Glutamatergic neuron (in vitro differentiated cells): Measurements from ENCODE around the gene ACAN. TPM values are rescaled to one million over a fixed set of nuclear protein-coding genes. Genes with fewer than 3 reads are reported as not detected.
"Not testable (repeated sequence)": the region's sequence is repeated elsewhere in the genome, so short reads cannot be mapped to it uniquely, and the experiment has no call there.

Source experiments
- DNase-seq: peaks from one replicate; pipeline ENCODE4 v3.0.0; 2022
- H3K27ac Mint-ChIP-seq: one replicate; pipeline ENCODE4 v1.8.0; 2020; ENCODE audit warnings: mild to moderate bottlenecking, mixed read lengths, inconsistent platforms; ENCODE audit not compliant: unreplicated experiment
- H3K27me3 Mint-ChIP-seq: one replicate; pipeline ENCODE4 v1.8.0; 2020; ENCODE audit warnings: mild to moderate bottlenecking, moderate library complexity, mixed read lengths, inconsistent platforms; ENCODE audit not compliant: unreplicated experiment
- H3K36me3 Mint-ChIP-seq: one replicate; pipeline ENCODE4 v1.8.0; 2020; ENCODE audit warnings: mild to moderate bottlenecking, mixed read lengths, inconsistent platforms; ENCODE audit not compliant: unreplicated experiment
- H3K4me1 Mint-ChIP-seq: one replicate; pipeline ENCODE4 v1.8.0; 2020; ENCODE audit warnings: mild to moderate bottlenecking, low read depth, mixed read lengths, inconsistent platforms; ENCODE audit not compliant: unreplicated experiment
- H3K4me3 Mint-ChIP-seq: one replicate; pipeline ENCODE4 v1.8.0; 2020; ENCODE audit warnings: mild to moderate bottlenecking, mixed read lengths, inconsistent platforms; ENCODE audit not compliant: unreplicated experiment
- H3K9me3 Mint-ChIP-seq: one replicate; pipeline ENCODE4 v1.8.0; 2020; ENCODE audit warnings: mild to moderate bottlenecking, moderate library complexity, mixed read lengths, inconsistent platforms; ENCODE audit not compliant: unreplicated experiment
- CTCF ChIP-seq: fragments of 200-600 bp; sonication (generic); IDR thresholded peaks from one replicate; pipeline ENCODE4 v1.5.0; 2021; ENCODE audit not compliant: partially characterized antibody, unreplicated experiment
- total RNA-seq: library from RNA; stranded (reverse); fragmentation: NEBNext Ultra II Directional; extraction: Animal tissue kit (Norgen Biotek cat#: 25700); gene quantifications from one replicate; pipeline ENCODE4 v1.2.1, GENCODE V29; 2021; ENCODE audit not compliant: unreplicated experiment

Gene ACAN
- total RNA-seq, 1 donor from 2014 or later: 0.05 TPM

- peaks cover 2% of the 10 kb centered on the region for H3K27me3 Mint-ChIP-seq
- no peaks in the 10 kb centered on the region for H3K36me3 Mint-ChIP-seq
- no peak overlapping the region for H3K27ac Mint-ChIP-seq
- H3K9me3 Mint-ChIP-seq: peaks cover 3% of the 10 kb centered on the region
- no peak for TF ChIP-seq CTCF
- H3K4me1 Mint-ChIP-seq: peaks cover 2% of the 10 kb centered on the region
- no peak overlapping the region for H3K4me3 Mint-ChIP-seq
- DNase-seq: no peak
These were observed 114.5 kb downstream of the ACAN start for GRCh38 chr15:88917760-88918159.

DNA sequence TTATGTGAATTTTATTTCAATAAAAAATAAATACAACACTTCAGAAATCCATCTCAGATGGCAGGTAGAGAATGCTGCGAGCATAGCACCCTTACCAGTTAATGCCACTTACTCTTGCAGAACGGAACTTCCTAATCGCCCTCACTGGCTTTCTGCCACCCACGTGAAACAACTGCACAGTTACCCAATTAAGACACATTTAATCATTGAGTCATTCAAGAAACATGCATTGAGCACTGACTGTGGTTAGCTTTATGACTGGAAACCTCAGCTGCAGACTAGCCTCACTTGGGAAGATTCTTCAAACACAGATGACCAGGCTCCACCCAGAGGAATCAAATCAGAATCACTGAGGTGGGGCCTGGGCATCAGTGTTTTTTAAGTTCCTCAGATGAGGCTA, 115.5 kb downstream of the ACAN start:
- TF ChIP-seq CTCF: no peak
- Mint-ChIP-seq H3K27me3 (peaks cover 2% of the 10 kb centered on the region), H3K27ac (no peak overlapping the region), H3K36me3 (no peaks in the 10 kb centered on the region), H3K4me3 (no peak overlapping the region), H3K4me1 (no peaks in the 10 kb centered on the region), H3K9me3 (no peaks in the 10 kb centered on the region)
- DNase-seq: no peak

GRCh38 chr15:88920186-88920891, 117.1 kb downstream of the ACAN start:
- no peak overlapping the region for H3K4me3 Mint-ChIP-seq
- H3K27me3 Mint-ChIP-seq: peaks cover 2% of the 10 kb centered on the region
- H3K27ac Mint-ChIP-seq: no peak overlapping the region
- no peaks in the 10 kb centered on the region for H3K9me3 Mint-ChIP-seq
- TF ChIP-seq CTCF: no peak
- DNase-seq: no peak
- H3K4me1 Mint-ChIP-seq: no peaks in the 10 kb centered on the region
- H3K36me3 Mint-ChIP-seq: peaks cover 4% of the 10 kb centered on the region

GRCh38 chr15:88920892-88921435, 117.7 kb downstream of the ACAN start:
- not testable (repeated sequence) for H3K4me3 Mint-ChIP-seq, H3K27me3 Mint-ChIP-seq, DNase-seq, H3K36me3 Mint-ChIP-seq, H3K9me3 Mint-ChIP-seq, H3K27ac Mint-ChIP-seq, H3K4me1 Mint-ChIP-seq

Other genes starting within 250 kb of the ACAN start
- gene AEN, start 182.1 kb upstream of the ACAN start, total RNA-seq: 15.4 TPM
- 1.1 TPM for gene ISG20, start 164.4 kb upstream of the ACAN start, total RNA-seq
- gene HAPLN3, start 92.1 kb downstream of the ACAN start, total RNA-seq: 0.27 TPM
- gene MFGE8, start 109.9 kb downstream of the ACAN start, total RNA-seq: 19.9 TPM